ENCODE data around the gene SLC39A6. TPM values are rescaled to one million over a fixed set of nuclear protein-coding genes. Genes with fewer than 3 reads are reported as not detected.

Gene SLC39A6
- total and polyA plus RNA-seq, 2 donors (not counting 1 experiment from before 2014, with no cell fraction given), result 8.9 to 19.5 TPM

DNA sequence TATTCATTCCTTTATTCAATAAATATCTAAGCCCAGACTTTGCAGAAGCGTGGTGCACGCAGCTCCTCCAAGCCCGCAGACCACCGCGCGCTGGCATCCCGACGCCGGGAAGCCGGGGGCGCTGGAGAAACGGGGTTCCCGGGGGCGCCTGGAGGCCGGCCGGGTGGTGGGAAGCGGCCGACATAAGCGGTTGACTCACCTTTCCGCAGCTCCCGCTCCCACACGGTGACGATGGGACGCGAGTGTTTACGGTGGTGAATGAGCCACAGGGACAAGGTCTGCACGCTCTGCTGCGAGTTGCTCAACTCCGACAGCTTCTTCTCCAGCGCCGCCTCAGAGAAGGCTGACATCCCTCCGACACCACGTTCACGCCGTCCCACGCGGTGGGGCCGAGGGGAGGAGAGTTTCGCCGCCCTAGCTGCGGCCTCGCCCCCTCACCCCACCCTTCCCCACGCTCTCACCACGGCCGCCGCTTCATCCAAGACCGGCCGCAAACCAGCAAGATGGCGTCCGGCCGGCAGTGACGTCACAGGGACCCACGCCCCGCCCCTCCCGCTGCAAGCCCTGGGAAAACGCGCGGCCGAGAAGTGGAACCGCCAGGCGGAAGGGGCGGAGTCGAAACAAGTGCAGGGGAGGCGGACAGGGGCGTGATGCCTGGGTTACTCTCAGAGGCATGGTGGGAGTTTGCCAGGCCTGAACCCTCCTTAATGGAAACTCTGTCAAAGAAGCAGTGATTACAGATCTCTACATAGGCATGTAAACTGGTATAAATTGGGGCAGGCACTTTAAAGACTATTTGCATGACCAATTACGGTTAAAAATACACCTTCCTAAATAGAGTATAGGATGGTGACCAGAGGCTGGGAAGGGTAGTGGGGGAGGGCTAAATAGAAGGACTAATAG is 61.8 kb downstream of the SLC39A6 start, which contains the start of gene RPRD1A:
TSS of gene RPRD1A (minus strand) at position 505 of the 903 bp plus-strand sequence. CDS start at position 350, 155 bp downstream.
- peaks cover 0 to 10% (median 0%) of the 10 kb centered on the region in 3 donors for H3K9me3 ChIP-seq (ENCODE audit: control extremely low read depth in 1 of 3, control insufficient read depth in 2 of 3, insufficient read depth in 1 of 3, low read length in 2 of 3)
- H3K9ac ChIP-seq (ENCODE audit: low read length), result peak within 1 kb of the TSS; percentile 94
- ATAC-seq (ENCODE audit: low read depth) (peak; percentile 90), DNase-seq (peak; percentile 98)
- H2AFZ ChIP-seq (ENCODE audit: insufficient read depth, low read depth, low read length, poor library complexity, severe bottlenecking), result peak within 1 kb of the TSS; percentile 94
- no peaks in the 10 kb centered on the region for H3K9me3 Mint-ChIP-seq (ENCODE audit: insufficient read depth)
- POLR2A ChIA-PET, result interaction anchor here (2.1 kb wide), 1 partner anchor 62 kb away, joined by 8 read pairs; the partner anchor contains the start of genes ELP2 and SLC39A6
- H3K27ac ChIP-seq (ENCODE audit: low read length in 2 of 2), result peak within 1 kb of the TSS; percentile 83 to 85
- H3K4me3 ChIP-seq (ENCODE audit: control extremely low read depth in 1 of 5, extremely low read depth in 1 of 5, insufficient read depth in 1 of 5, low read depth in 2 of 5, low read length in 4 of 5), result peak within 1 kb of the TSS; percentile 74 to 98 (median 97)
- under 1% methylated on average over 65 of the region's 66 CpGs for WGBS (ENCODE audit: insufficient coverage)
- H3K27me3 ChIP-seq (replicated peaks in 1 of 4; ENCODE audit: control extremely low read depth in 1 of 4, control insufficient read depth in 3 of 4, insufficient read depth in 4 of 4, low read length in 3 of 4), result no peaks in the 10 kb centered on the region
- H3K4me1 ChIP-seq (ENCODE audit: control insufficient read depth in 2 of 2, insufficient read depth in 2 of 2, low read length in 2 of 2), result peaks cover 29 to 34% of the 10 kb centered on the region in 2 donors
- peaks cover 50% of the 10 kb centered on the region for H3K79me2 ChIP-seq (ENCODE audit: control insufficient read depth, insufficient read depth, low read length)
- TF ChIP-seq, protein P1, sequence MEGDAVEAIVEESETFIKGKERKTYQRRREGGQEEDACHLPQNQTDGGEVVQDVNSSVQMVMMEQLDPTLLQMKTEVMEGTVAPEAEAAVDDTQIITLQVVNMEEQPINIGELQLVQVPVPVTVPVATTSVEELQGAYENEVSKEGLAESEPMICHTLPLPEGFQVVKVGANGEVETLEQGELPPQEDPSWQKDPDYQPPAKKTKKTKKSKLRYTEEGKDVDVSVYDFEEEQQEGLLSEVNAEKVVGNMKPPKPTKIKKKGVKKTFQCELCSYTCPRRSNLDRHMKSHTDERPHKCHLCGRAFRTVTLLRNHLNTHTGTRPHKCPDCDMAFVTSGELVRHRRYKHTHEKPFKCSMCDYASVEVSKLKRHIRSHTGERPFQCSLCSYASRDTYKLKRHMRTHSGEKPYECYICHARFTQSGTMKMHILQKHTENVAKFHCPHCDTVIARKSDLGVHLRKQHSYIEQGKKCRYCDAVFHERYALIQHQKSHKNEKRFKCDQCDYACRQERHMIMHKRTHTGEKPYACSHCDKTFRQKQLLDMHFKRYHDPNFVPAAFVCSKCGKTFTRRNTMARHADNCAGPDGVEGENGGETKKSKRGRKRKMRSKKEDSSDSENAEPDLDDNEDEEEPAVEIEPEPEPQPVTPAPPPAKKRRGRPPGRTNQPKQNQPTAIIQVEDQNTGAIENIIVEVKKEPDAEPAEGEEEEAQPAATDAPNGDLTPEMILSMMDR (IDR thresholded peaks at IDR 0.05), result no peak
- no peak for TF ChIP-seq EZH2 (IDR thresholded peaks at IDR 0.05; ENCODE audit: borderline replicate concordance, insufficient read depth, low read depth, low read length, poor library complexity, severe bottlenecking)
- CTCF ChIA-PET, result interaction anchor here (0.6 to 2.1 kb wide), 3 partner anchors 28 to 62 kb away, joined by 3 to 7 read pairs (median 6); partner anchors contain the start of genes ELP2 and SLC39A6
- H4K20me1 ChIP-seq (ENCODE audit: control insufficient read depth, insufficient read depth, low read length, poor library complexity, severe bottlenecking), result peaks cover 5% of the 10 kb centered on the region
- H3K36me3 ChIP-seq (replicated peaks in 1 of 2; ENCODE audit: control extremely low read depth in 1 of 2, control insufficient read depth in 1 of 2, extremely low read depth in 1 of 2, insufficient read depth in 2 of 2, low read length in 1 of 2), result no peaks in the 10 kb centered on the region
- H3K4me2 ChIP-seq (replicated peaks; ENCODE audit: low read depth, low read length, poor library complexity, severe bottlenecking), result peak within 1 kb of the TSS; percentile 79
- H3K4me3 Mint-ChIP-seq, result peak within 1 kb of the TSS; percentile 87
- H3K27me3 Mint-ChIP-seq, result no peaks in the 10 kb centered on the region
- intact Hi-C loops (cut with micrococcal nuclease), result loop anchor here (1.0 to 10.0 kb wide), 10 partner anchors 15 to 777 kb away; partner anchors contain the start of genes ELP2, GALNT1, INO80C and RMP24
- peak within 1 kb of the TSS; percentile 95 for H3K27ac Mint-ChIP-seq
- H3K4me1 Mint-ChIP-seq, result peaks cover 42% of the 10 kb centered on the region

All from B cell (primary cell).